GM04504 (cell line): ENCODE results near the gene KAT6B.

ENCODE experiments used
- DNase-seq: peaks from one replicate; pipeline ENCODE4 v3.0.0-alpha.2; 2012; ENCODE audit warnings: low read depth

The KAT6B gene

GRCh38 chr10:74988054-74988775 lies 161.8 kb downstream of the KAT6B start:
- DNase-seq, result peak; percentile 10

- DNase-seq, result no peak
Observed at GRCh38 chr10:74988832-74989561, 162.6 kb downstream of the KAT6B start.

- DNase-seq, result no peak
Observed at GRCh38 chr10:74991435-74991834, 165.0 kb downstream of the KAT6B start.

GRCh38 chr10:74992068-74992467 lies 165.7 kb downstream of the KAT6B start:
- DNase-seq, result no peak

- DNase-seq, result no peak
Observed at GRCh38 chr10:74993649-74994048, 167.2 kb downstream of the KAT6B start.

- no peak for DNase-seq
Observed at GRCh38 chr10:74994854-74995253, 168.5 kb downstream of the KAT6B start.

- no peak for DNase-seq
Observed at GRCh38 chr10:74995806-74996205, 169.4 kb downstream of the KAT6B start.

GRCh38 chr10:74997163-74997562 lies 170.8 kb downstream of the KAT6B start:
- DNase-seq, result no peak

- no peak for DNase-seq
Observed at GRCh38 chr10:75000748-75001321, 174.4 kb downstream of the KAT6B start.

GRCh38 chr10:75001715-75002350 lies 175.4 kb downstream of the KAT6B start:
- no peak for DNase-seq

- no peak for DNase-seq
Observed at GRCh38 chr10:75002351-75002725, 175.9 kb downstream of the KAT6B start.

GRCh38 chr10:75002967-75003594 lies 176.7 kb downstream of the KAT6B start:
- DNase-seq, result no peak

- DNase-seq, result no peak
Observed at GRCh38 chr10:75003891-75004290, 177.5 kb downstream of the KAT6B start.

GRCh38 chr10:75007646-75008045 lies 181.2 kb downstream of the KAT6B start:
- no peak for DNase-seq

- no peak for DNase-seq
Observed at GRCh38 chr10:75008952-75009351, 182.6 kb downstream of the KAT6B start.

GRCh38 chr10:75009426-75009825 lies 183.0 kb downstream of the KAT6B start:
- no peak for DNase-seq

- no peak for DNase-seq
Observed at GRCh38 chr10:75010373-75010772, 184.0 kb downstream of the KAT6B start.

GRCh38 chr10:75011221-75011620 lies 184.8 kb downstream of the KAT6B start:
- DNase-seq, result no peak

- no peak for DNase-seq
Observed at GRCh38 chr10:75012471-75012870, 186.1 kb downstream of the KAT6B start.

GRCh38 chr10:75013007-75013406 lies 186.6 kb downstream of the KAT6B start:
- DNase-seq, result no peak

- DNase-seq, result no peak
Observed at GRCh38 chr10:75013522-75013921, 187.1 kb downstream of the KAT6B start.

- DNase-seq, result no peak
Observed at GRCh38 chr10:75014516-75015230, 188.3 kb downstream of the KAT6B start.
